Measurements from ENCODE around the gene FAM217B. TPM values are rescaled to one million over a fixed set of nuclear protein-coding genes. Genes with fewer than 3 reads are reported as not detected.

FAM217B gene
- total RNA-seq, 6 experiments from 2014 or later: 1.2 to 3.6 (median 2.2) TPM

DNA sequence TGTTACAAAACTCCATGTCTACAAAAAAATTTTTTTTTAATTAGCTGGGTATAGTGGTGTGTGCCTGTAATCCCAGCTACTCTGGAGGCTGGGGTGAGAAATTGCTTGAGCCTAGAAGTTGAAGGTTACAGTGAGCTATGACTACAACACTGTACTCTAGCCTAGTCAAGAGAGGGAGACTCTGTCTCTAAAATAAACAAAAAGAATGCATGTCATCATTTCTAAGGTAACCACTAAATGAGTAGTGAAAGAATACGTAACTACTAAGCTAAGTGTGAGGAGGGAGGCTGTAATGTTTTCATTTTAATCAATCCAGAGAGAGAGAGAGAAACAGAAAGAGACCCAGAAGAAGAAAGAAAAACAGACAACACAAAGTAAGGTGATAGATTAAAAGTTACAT is 16.7 kb upstream of the FAM217B start:
- no peaks in the 10 kb centered on the region for H3K4me1 ChIP-seq
- peaks cover 0 to 9% of the 10 kb centered on the region in 2 donors for H3K27me3 ChIP-seq
- no peak overlapping the region for H3K27ac ChIP-seq
- ATAC-seq: no peak
- H3K36me3 ChIP-seq: no peaks in the 10 kb centered on the region
- WGBS (ENCODE audit: insufficient coverage, low coverage, low lambda C conversion rate, missing lambda C conversion rate): 83% methylated on average over 1 of the region's 1 CpG
- no peak for DNase-seq
- no peak overlapping the region for H3K4me3 ChIP-seq
- intact Hi-C loops (cut with DNase I): no loop called here
- no peaks in the 10 kb centered on the region for H3K9me3 ChIP-seq
- TF ChIP-seq POLR2A (IDR thresholded peaks at IDR 0.05): no peak
- TF ChIP-seq, protein P1, sequence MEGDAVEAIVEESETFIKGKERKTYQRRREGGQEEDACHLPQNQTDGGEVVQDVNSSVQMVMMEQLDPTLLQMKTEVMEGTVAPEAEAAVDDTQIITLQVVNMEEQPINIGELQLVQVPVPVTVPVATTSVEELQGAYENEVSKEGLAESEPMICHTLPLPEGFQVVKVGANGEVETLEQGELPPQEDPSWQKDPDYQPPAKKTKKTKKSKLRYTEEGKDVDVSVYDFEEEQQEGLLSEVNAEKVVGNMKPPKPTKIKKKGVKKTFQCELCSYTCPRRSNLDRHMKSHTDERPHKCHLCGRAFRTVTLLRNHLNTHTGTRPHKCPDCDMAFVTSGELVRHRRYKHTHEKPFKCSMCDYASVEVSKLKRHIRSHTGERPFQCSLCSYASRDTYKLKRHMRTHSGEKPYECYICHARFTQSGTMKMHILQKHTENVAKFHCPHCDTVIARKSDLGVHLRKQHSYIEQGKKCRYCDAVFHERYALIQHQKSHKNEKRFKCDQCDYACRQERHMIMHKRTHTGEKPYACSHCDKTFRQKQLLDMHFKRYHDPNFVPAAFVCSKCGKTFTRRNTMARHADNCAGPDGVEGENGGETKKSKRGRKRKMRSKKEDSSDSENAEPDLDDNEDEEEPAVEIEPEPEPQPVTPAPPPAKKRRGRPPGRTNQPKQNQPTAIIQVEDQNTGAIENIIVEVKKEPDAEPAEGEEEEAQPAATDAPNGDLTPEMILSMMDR (IDR thresholded peaks at IDR 0.05): no peak

DNA sequence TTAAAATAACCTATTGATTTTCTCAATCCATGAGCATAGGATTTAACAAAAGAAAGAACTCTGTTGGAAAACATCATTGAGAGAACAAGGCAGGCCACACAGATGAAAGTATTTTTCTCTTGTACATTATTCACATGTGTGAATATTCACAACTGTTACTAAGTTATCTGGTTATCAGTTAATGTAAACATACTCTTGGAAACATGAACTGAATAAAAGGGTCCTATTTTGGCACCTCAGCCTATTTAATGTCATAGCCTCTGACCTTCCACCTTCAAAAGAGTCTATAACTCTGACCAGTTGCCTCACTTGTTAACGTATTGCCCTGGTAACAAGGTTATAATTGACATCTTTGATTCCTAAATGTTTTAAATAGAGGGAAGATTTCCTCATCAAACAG is 14.8 kb upstream of the FAM217B start:
- H3K36me3 ChIP-seq: no peaks in the 10 kb centered on the region
- no peaks in the 10 kb centered on the region for H3K9me3 ChIP-seq
- 93% methylated on average over 1 of the region's 1 CpG for WGBS (ENCODE audit: insufficient coverage, low coverage, low lambda C conversion rate, missing lambda C conversion rate)
- TF ChIP-seq, protein P1 (IDR thresholded peaks at IDR 0.05): no peak
- no peak for TF ChIP-seq POLR2A (IDR thresholded peaks at IDR 0.05)
- no peak for DNase-seq
- H3K4me3 ChIP-seq: no peak overlapping the region
- intact Hi-C loops (cut with DNase I): no loop called here
- no peak overlapping the region for H3K27ac ChIP-seq
- ATAC-seq: no peak
- no peaks in the 10 kb centered on the region for H3K4me1 ChIP-seq
- H3K27me3 ChIP-seq: peaks cover 0 to 9% of the 10 kb centered on the region in 2 donors

DNA sequence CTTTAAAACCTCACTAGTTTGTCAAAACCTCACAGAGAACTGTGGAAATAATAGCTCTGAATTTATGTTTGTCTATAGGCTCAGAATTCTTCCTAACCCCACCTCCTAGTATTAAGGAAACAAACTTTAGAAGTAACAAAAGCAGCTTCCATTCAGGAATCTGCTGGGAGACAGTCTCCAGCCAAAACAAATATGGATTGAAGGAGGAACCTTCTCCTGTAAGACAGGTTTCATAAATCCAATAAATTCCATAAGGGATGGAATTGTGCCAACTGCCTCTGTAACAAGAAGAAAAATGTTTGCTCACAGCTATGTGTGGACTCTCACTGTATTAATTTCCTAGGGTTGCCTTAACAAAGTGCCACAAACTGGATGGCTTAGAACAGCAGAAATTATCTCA is 14.3 kb upstream of the FAM217B start:
- no peak for DNase-seq
- Histone ChIP-seq H3K27ac (no peak overlapping the region), H3K27me3 (peaks cover 0 to 8% of the 10 kb centered on the region in 2 donors), H3K36me3 (no peaks in the 10 kb centered on the region), H3K4me1 (no peaks in the 10 kb centered on the region), H3K9me3 (no peaks in the 10 kb centered on the region), H3K4me3 (no peak overlapping the region)
- TF ChIP-seq, protein P1 (IDR thresholded peaks at IDR 0.05): no peak
- no peak for TF ChIP-seq POLR2A (IDR thresholded peaks at IDR 0.05)
- intact Hi-C loops (cut with DNase I): no loop called here
- no peak for ATAC-seq

DNA sequence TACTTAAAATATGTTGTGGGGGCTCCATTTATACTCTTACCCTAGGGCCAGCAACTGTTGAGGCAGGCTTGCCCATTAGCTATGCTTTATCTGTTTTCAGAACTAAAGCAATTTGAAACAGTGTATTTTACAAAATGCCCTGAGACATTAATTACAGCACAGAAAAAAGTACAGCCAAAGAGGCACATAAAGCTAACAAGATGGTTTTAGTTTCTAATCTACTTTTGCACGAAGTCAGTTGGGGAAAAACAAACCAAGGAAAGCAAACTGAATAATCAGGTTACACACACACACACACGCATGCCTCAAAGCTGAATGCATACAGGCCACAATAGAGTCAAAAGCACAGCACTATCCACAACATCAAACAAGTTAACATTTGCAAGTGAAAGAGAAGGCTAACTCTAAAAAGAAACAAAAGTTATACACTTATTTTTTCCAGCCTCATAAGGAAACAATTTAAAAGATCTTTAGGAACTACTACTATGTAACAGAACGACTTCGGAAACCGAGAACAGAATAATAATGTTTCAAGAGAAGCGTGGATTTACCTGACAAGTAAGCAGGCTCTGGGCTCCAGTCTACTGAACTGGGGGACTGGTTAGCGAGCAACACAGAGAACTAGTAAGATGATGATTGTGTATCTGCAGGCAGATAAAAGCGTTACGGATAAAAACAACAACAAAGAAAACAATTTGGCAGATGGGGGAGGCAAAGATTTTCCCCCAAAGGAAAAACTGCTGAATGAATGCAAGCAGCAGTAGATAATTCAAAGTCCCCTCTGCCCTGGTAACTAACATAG is 8.5 kb upstream of the FAM217B start:
- H3K4me1 ChIP-seq: no peaks in the 10 kb centered on the region
- DNase-seq (no peak), ATAC-seq (no peak)
- intact Hi-C loops (cut with DNase I): no loop called here
- peaks cover 0 to 9% of the 10 kb centered on the region in 2 donors for H3K27me3 ChIP-seq
- H3K4me3 ChIP-seq: no peak overlapping the region
- no peaks in the 10 kb centered on the region for H3K9me3 ChIP-seq
- TF ChIP-seq POLR2A (IDR thresholded peaks at IDR 0.05): no peak
- TF ChIP-seq, protein P1 (IDR thresholded peaks at IDR 0.05): no peak
- 78% methylated on average over 9 of the region's 9 CpGs for WGBS (ENCODE audit: insufficient coverage, low coverage, low lambda C conversion rate, missing lambda C conversion rate)
- no peak overlapping the region for H3K27ac ChIP-seq
- H3K36me3 ChIP-seq: no peaks in the 10 kb centered on the region
